A673 (cell line): ENCODE measurements around the gene C1R.

ENCODE experiments used
- CTCF ChIP-seq: fragments of 300-800, 200-600 bp; sonication (generic); conservative IDR thresholded peaks from 2 replicates; pipeline ENCODE4 v1.5.1; 2017; ENCODE audit warnings: low read depth, mild to moderate bottlenecking, antibody characterized with exemption, low read length, moderate library complexity, mixed read lengths
- EZH2 ChIP-seq: fragments of 200-600 bp; sonication (generic); IDR thresholded peaks from 2 replicates; pipeline ENCODE4 v1.6.1; 2017; ENCODE audit warnings: borderline replicate concordance, low read depth, mild to moderate bottlenecking, mixed read lengths, antibody characterized with exemption, low read length; ENCODE audit not compliant: poor library complexity, severe bottlenecking

GRCh38 chr12:7058163-7058845 is 33.9 kb downstream of the C1R start:
- no peak for TF ChIP-seq CTCF
- TF ChIP-seq EZH2: no peak
